ENCODE data around the gene APOL2.
"Not testable (repeated sequence)": the region's sequence is repeated elsewhere in the genome, so short reads cannot be mapped to it uniquely, and the experiment has no call there.

Gene APOL2

DNA sequence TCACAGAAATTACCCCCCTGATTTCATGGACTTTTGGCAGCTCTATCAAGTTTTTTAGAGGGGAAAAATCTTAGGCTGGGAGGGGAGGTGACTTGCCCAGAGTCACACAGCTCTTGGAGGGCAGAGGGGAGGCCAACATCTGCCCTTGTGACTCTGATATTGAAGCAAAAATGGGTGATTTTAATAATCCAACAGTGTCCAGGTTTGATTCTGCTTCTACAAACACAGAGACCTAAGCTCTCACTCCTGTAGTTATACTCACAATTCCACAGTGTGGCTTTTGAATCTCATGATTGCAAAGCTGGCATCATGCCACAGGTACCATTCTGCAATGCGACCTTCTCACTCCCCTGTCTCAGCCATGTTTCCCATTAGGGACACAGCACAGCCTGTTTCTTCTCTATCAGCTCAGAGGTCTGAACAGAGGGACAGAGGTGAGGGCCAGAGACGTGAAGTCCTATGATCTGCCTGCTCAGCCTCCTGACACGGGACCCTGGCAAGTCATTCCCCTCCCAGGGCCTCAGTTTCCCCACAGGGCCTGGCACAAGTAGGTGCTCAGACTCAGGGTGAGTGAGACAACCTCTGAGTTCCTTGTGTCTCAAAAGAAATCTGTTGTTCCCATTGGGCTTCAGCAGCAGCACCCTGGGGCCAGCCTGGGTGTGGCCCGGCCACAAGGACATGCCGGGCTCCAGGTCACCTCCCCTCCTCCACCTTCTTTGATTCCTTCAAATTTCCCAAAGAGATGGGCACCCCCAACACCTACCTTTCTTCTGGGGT lies 766 bp downstream of the APOL2 start:
- DNase-seq, result no peak

DNA sequence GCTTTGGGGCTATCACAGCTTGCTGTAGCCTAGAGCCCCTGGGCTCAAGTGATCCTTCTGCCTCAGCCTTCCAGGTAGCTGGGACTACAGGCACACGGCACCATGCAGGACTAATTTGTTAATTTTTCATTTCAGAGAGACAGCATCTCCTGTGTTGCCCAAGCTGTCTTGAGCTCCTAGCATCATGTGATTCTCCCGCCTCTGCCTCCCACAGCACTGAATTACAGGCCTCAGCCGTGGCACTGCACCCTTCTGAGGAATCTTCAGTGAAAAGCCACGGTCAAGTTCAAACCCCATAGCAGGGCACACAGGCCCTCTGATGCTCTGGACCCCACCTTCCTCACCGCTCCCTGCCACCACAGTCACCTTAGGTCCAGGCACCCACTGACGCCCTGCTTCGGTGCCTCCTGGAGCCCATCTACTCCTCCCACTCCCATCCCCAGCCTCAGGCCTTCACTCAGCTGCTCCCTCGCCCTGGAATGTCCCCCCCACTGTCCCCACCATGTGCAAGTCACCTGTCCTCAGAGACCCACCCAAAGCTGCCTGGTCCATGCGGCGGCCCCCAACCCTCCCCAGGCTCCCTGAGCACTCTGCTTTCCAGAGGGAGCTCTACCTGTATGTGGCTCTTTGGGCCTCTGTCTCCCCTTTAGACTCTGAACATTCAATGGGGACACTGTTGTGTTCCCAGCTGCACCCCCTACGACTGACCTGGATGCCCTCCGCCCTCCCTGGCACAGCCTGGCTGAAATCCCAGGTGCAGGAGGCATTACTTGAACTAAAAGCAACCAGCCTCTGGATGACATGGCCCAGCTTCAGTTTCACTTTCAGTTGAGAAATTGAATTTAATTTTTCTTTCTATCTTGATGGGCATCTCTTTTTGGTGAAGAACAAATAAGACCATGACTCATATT lies 1.6 kb downstream of the APOL2 start:
- DNase-seq, result no peak

DNA sequence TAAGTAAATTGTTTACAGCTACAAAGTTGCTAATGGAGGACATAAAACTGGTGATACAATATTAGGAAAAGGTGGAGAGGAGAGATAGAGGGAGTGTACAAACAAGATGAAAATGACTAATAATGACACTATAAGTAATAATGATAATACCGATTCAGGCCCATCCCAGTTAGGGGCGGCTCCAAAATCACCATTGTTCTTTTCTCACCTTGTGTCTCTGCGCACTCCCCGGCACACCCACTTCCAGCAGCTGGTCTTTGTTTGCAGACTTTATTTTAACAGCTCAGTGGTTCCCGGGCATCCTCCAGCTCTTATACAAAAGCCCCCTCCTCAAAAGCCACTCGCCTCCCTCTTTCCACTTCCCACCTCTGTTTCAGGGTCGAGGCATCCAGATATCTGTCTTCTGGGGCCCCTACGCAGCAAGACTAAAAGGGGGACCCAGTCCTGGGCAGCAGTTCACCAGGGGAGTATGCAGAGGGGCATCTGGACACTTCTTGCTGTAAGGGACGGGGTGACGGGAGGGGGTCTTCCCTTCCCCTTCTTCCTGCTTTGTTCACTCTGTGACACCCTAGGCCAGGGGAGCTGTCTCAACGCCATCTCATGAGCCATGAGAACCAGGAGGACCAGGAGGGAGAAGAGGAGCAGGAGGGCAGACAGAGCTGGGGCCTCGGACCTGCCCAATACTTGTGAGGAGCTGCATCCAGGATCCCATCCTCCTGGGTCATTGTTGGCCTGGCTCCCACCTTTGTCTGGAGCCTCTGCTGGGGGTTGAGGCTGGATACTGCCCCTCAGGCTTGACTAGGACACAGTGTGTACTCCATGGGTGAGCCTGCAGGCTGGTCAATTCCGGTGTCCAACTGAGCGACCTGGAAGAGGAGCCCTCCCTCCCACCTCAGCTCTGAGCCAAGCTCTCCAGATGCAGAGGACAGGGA lies 2.7 kb downstream of the APOL2 start:
- no peak for DNase-seq

DNA sequence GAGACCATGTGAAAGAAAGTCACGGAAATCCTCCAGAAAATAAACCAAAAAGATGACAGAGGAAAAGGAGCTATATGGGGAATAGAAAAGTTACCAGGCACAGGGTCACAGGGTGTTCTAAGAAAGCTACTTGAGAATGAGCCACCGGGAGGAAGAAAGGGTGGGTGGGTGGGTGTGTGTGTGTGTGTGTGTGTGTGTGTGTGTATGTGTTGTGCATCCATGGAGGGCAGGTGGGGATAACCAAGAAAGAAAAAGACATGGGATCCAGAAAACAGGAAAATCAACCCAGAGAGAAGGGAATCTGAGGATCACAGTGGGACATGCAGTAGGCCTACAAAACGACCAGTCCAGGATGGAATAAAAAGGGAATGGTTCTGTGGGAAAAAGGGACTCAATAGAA lies 3.7 kb downstream of the APOL2 start:
- DNase-seq, result no peak

DNA sequence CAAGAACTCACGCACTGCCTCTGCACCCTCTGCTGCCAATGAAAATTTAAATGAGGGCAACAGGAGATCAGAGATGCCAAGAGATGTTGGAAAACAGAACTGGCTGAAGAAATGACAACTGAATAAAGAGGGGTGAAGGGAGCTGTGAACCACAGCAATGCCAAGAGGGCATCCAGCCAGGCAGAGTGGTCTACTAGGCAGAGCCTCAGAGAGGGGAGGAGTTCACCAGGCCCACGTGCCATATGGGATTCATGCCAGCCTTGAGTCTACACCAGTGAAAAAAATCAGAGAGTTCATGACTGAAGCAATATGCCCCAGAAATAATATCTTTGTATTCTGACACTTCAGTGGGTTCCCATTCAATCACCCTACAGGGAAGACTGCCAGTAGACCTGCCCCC lies 4.4 kb downstream of the APOL2 start:
- peak; percentile 37 for DNase-seq

DNA sequence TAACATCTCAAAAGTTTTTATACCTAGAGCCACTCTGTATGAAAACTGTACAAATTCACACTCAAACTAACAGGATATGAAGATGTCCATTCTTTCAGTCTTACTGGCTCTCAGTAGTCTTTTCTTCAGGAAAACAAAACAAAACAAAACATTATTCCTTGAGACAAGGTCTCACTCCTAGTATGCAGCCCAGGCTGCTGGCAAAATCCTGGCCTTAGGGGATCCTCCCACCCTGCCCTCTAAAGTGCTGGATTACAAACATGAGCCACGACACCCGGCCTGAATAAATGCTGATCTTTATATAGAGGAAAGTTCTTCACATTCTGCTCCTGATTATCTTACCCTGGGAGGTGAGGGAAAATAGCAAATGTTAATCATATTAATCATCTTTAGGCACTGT lies 5.1 kb downstream of the APOL2 start:
- DNase-seq, result no peak

DNA sequence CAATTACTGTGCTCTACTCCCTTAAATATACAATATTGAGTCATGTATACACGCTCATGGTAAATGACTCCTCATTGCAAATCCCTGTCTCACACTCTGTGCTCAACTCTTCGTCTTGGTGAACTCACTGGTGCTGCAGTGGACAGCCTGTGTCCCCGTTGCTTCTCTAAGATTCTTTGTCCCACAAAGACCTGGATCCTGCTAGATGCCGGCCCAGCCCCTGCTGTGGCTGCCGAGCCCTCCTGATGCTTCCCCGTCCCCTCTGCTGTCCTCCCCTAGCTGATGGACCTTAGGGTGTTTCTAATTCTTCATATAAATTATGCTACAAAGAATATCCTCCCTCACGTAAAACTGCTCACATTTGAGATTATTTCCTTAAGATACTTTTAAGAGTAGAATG lies 5.5 kb downstream of the APOL2 start:
- no peak for DNase-seq

DNA sequence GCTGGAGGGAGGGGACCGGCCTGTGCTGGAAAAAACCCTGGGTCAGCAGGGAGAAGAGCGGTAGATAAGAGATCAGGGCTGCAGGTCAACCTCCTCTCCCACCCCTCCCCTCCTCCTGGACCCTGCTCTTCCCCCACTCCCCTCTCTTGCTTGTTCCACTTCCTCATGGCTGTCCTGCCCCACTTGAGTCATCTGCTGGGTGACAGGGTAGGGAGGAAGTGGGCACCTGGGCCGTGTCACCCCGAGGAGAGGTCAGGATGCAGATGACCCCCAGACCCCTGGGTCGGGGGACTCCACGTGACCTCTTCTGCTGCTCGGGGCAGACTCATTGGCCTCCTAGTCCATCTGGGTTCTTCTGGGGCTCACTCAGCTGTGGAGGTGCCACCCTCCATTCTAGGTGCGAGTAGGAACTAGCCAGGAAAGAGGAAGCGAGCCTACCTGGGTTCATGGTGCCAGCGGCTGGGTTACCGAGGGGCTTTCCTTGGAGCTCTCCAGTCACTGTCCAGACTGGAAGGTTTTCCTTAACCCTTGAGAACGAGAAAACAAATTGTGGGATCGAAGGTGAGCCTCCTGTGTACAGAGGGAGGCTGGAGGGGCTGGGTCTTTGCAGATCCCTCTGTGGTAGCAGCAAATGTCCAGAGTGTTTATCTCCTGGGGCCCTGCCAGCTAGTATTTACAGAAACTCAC lies 6.5 kb downstream of the APOL2 start:
- no peak for DNase-seq

DNA sequence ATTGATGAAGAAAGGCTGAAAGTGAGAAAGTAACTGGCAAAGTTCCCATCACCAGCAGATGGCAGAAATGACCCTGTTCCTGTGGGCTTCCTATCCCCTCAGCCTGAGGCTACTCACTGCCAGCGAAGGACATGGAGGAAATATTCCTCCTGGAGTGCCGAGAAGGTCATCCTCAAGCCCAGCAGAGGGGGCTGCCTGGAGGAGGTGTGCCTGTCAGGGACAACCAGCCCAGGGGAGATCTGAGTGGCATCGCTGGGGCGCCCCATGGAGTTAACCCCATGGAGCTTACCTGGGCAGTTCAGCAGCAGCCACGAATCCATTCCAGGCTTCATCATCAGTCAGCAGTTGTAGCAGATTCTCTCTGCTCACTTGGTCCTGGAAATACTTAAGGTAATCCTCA lies 8.3 kb downstream of the APOL2 start:
- DNase-seq, result not testable (repeated sequence)

DNA sequence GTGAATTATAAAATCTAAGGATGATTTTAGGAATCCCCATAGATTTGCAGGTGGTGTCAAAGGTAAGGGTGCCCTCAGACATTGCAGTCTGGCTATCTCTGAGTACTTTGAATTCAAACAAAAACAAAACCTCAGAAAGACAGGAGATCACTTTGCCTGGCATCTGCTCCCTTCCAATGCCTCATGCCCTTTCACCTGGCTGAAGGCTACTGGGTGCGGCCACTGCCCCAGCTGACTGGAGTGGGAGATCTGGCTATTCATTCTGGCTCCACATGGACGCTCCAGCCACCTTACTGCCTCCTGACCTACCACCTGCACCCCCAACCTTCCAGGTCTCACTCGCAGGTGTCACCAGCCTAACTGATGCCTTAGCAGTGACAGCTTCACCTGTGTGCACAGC lies 9.7 kb downstream of the APOL2 start:
- not testable (repeated sequence) for DNase-seq

DNA sequence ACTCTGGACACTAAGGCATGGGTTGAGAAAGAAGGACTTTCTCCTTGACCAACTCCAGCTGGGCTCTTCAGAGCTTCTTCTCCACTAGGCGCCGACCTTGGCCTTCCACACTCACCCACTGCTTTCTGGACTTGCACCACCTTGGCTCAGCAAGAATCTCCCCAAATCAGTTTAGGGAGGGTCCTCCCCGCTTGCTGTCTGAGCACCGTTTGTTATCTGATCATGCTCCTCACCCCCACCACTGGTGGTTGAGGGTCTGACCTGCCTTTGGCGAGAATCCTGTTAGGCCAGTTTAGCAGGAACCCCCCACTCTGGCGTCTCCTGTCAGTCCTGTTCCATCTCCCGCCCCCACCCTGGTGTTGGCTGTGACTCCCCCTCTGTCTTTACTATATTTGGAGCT lies 10.4 kb downstream of the APOL2 start:
- no peak for DNase-seq

DNA sequence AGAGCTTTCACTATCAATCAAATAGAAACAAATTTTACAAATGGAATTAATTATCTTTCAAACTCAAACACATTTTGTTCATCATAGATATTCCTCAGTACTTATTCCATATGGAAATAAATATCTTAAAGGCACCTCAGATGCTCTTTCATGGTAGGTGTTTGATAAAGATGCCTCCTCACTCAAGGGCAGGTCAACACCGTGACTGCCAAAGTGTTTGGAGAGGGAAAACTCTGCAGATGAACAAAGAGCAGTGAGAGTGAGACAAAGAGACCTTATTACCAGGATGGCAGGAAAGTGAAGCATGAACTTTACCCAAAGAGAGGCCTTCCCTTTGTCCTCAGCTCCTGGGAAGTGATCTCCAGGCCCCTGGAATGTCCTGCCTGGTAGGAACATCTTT lies 11.0 kb downstream of the APOL2 start:
- not testable (repeated sequence) for DNase-seq

DNA sequence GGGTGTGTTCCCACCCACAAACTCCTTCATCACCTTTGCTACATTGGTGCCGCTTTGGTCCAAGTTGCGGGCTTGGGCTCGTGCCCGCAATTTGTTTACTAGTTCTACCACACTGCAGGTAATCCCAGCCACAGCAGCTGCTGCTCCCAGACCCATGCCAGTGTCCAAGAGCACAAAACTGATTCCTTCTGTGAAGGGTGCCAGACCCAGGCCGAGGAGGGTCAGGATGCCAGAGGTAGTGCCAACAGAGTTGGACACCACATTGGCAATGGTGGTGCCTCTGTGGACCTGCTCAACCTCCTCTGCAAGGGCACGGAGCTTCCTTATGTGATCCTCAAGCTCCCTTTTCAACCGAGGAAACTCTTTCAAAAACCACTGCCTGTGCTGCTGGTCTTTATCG lies 11.5 kb downstream of the APOL2 start:
- no peak for DNase-seq

DNA sequence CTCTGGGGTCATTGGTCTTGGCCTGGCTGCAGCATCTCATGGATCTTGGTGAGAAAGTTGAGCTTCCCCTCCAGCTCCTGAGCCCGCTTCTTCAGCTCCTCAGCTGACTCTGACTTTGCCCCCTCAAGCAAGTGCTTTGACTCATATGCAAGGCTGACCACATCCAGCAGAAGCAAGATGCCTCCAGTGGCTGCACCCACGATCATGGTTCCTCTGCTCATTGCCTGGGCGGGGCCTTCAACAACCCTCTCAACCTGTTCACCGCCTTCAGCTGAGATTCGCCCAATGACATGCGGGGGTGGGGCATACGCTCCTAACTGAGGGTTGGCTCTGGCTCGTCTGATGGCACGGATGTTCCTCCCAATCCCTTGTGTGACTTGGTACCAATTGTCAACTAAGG lies 11.9 kb downstream of the APOL2 start:
- no peak for DNase-seq

DNA sequence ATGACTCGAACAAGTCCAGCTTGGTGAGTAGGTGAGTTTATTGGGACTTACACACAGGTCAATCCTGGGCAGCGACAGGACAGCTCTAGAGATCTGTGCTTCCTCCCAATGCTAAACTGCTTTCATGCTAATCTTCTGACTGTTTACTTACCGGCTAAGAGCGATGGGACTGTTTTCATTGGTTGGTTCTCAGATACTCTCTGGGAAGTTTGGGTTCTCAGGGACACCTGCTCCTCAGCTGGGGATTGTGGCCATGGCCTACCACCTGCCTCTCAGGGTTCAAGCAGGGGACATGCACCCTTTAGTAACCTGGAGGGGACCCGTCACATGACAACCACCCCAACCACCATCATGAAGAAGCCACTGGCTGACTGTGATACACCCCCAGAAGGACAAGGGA lies 13.1 kb downstream of the APOL2 start:
- DNase-seq, result no peak

DNA sequence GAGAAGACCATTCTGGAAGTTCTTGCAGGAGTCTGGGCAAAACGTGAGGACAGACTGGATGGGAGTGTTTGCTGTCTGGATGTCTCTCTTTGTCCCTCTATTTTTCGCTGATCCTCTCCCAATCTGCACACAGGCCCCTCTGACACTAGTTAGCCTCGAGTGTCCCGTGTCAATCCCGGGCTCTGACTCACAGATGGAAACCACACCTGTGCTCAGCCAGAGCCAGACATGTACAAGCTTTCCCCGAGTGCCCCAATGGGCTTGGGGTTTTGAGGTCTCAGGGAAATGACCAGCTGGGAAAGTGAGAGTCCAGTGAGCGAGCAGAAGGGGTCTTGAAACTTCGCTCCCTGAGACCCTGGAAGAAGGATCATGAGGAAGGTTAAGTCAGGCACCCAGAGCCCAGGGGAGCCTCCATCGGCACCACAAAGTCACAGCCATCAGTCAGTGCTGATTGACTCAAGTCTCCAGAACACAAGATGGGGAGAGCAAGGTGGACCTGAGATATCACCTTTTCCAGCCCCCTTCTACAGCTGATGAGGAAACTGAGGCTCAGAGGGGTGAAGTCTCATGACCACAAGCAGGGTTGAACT lies 13.9 kb downstream of the APOL2 start:
- no peak for DNase-seq

DNA sequence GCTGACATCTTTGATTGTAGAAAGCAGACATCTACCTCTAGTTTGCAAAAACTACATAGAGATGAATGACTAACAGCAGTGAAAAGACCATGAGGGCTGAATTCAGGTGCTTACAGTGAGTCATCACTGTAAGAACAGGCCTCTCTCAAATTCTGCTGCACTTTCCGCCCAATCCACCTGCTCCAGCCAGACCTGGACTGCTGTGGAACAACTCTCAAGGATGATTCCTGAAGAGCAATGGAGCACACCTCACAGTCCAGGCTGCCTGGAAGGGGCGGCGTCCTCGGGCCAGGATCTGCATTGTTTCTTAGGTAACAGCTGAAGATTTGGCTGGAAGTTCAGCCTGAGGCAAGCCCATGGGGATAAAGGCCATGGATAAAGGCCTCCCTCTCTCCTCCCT lies 15.1 kb downstream of the APOL2 start:
- no peak for DNase-seq

DNA sequence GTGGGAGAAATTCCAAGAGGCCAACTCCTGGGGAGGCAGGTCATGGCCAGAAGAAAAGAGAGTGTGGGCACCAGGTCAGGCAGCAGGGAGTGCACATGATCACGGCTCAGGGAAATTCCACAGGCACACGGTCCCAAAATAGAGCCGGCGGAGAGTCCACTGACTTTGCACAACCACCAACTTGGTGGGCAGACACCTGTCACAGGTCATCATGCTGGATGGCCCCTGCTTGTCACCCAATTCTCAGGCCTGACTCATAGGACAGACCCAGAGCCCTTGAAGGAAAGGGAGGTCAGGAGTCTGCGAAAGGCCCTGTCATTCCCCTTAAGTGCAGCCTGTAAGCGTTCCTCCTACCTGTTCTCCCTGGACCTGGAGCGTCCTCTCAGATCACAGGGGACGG lies 15.8 kb downstream of the APOL2 start:
- DNase-seq, result no peak

DNA sequence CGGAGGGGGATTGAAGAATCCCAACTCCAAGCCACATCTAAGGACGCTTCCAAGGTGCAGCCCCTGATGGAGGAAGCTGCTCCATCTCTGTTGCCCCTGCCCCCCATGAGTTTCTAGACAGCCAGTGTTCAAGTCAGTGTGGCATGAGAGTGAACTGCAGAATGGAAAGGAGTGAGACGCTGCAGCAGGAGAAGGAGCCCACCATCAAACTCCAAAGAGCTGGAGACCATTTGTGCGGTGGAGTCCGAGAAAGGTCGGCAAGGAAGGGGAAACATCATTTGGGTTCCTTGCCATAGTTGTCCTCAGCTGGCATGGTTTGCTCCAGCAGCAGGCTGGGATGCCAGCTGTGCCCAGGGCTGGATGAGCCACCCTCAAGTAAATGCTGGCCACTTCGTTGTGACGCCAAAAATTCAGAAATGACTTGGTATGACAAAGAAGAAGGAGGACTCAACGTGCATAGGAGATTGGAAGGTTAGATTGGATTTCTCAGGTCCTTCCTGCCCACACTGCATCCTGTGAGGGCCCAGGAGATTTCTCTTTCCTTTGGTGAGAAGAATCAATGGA lies 16.4 kb downstream of the APOL2 start:
- no peak for DNase-seq

DNA sequence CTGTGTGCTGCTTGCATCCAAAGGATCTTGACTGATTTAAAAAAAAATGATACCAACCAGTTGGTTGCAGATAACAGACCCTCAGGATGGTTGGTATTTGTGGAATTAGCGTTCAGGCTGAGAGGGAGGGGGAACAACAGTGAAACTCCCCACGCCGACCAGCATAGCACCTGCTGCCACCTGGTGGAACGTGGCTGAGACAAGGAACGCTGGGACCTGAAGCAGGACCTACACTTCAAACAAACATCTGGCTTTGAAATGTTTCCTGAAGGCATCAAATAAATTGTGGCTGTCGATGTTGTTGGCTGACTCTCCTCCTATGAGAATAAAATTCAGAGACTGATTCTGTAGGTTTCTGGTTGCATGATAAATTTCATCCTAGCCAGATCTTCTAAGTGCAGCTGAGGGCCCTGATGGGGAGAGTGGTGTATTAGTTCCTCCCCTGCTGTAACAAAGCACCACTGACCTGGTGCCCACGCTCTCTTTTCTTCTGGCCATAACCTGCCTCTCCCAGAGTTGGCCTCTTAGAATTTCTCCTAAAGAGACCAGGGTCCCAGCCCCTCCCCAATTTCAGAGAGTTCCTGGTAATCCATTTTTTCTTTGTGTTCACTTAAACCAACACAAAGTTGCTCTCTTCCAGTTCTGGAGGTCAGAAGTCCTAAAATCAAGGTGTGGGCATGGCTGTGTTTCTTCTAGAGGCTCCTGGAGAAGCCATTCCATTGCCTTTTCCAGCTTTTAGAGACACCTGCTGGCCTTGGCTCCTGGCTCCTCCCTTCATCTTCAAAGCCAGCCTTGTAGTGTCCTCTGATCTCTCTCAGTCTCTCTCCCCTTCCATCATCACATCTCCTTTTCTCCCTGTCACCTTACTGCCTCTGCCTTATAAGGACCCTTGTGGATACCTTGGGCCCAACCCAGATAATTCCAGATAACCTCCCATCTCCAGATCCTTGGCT lies 17.3 kb downstream of the APOL2 start:
- DNase-seq, result peak; percentile 3

Data from NCI-H2029 (cell line).